CD14-positive monocyte (primary cell): ENCODE data around the gene FLOT2. TPM values are rescaled to one million over a fixed set of nuclear protein-coding genes. Genes with fewer than 3 reads are reported as not detected.
A peak's percentile ranks its signal among the peaks of the same experiment; 100 is the strongest.

ENCODE experiments used
- DNase-seq, 3 donors: peaks; one replicate each; pipeline ENCODE4 v3.0.0-alpha.2; 2011 to 2022
- H2AFZ ChIP-seq: 2 replicates; pipeline ENCODE4 v1.6.0; 2012; ENCODE audit warnings: mild to moderate bottlenecking, low read depth, low read length, inconsistent platforms; ENCODE audit not compliant: insufficient read depth, poor library complexity, severe bottlenecking
- H3K27ac ChIP-seq, 2 donors: 1 replicate in 1 of 2; 2 replicates in 1 of 2; pipeline ENCODE4 v1.5.1; 2012 to 2013; ENCODE audit warnings: low read length in 2 of 2, control low read depth in 1 of 2, inconsistent platforms in 1 of 2, low read depth in 1 of 2, mild to moderate bottlenecking in 1 of 2
- H3K27me3 ChIP-seq, 2 donors: one replicate each; pipeline versions ENCODE4 v1.6.0 to v1.6.1; 2011 to 2013; ENCODE audit warnings: low read length in 2 of 2; ENCODE audit not compliant: control insufficient read depth in 2 of 2, insufficient read depth in 2 of 2
- H3K36me3 ChIP-seq, 2 donors: replicated peaks in 1 of 2; 1 replicate in 1 of 2; 2 replicates in 1 of 2; pipeline versions ENCODE4 v1.5.1 to v1.6.1; 2012 to 2013; ENCODE audit warnings: low read length in 2 of 2, control low read depth in 1 of 2, inconsistent platforms in 1 of 2, mild to moderate bottlenecking in 1 of 2; ENCODE audit not compliant: insufficient read depth in 2 of 2, control insufficient read depth in 1 of 2
- H3K4me1 ChIP-seq, 2 donors: 1 replicate in 1 of 2; 2 replicates in 1 of 2; pipeline versions ENCODE4 v1.5.1 to v1.6.1; 2012 to 2013; ENCODE audit warnings: low read length in 2 of 2, control low read depth in 1 of 2, inconsistent platforms in 1 of 2, mild to moderate bottlenecking in 1 of 2, moderate library complexity in 1 of 2; ENCODE audit not compliant: insufficient read depth in 2 of 2, control insufficient read depth in 1 of 2
- H3K4me2 ChIP-seq: replicated peaks from 2 replicates; pipeline ENCODE3; 2012; ENCODE audit warnings: low read length, moderate library complexity, mild to moderate bottlenecking; ENCODE audit not compliant: poor library complexity, severe bottlenecking; ENCODE audit errors: extremely low read depth
- H3K4me3 ChIP-seq, 3 experiments: fragments of 200-600 bp in 1 of 3; sonication (generic) in 1 of 3; replicated peaks in 1 of 3; 1 replicate in 2 of 3; 2 replicates in 1 of 3; pipeline ENCODE4 v1.5.1; 2011 to 2013; ENCODE audit warnings: low read length in 3 of 3, mild to moderate bottlenecking in 3 of 3, control low read depth in 2 of 3, low read depth in 2 of 3, inconsistent platforms in 1 of 3, moderate library complexity in 1 of 3
- H3K79me2 ChIP-seq: 2 replicates; pipeline ENCODE4 v1.6.0; 2012; ENCODE audit warnings: mild to moderate bottlenecking, control low read depth, inconsistent platforms, low read length, moderate library complexity; ENCODE audit not compliant: insufficient read depth
- H3K9ac ChIP-seq: 2 replicates; pipeline ENCODE4 v1.6.0; 2017; ENCODE audit warnings: low read length, mild to moderate bottlenecking; ENCODE audit not compliant: insufficient read depth, poor library complexity, severe bottlenecking
- H3K9me3 ChIP-seq, 2 donors: replicated peaks in 1 of 2; 1 replicate in 1 of 2; 2 replicates in 1 of 2; pipeline versions ENCODE4 v1.5.1 to v1.6.1; 2012 to 2013; ENCODE audit warnings: low read length in 2 of 2, control low read depth in 1 of 2; ENCODE audit not compliant: control insufficient read depth in 1 of 2, insufficient read depth in 1 of 2
- H4K20me1 ChIP-seq: 2 replicates; pipeline ENCODE4 v1.6.0; 2012; ENCODE audit warnings: mild to moderate bottlenecking, low read length, control low read depth, moderate library complexity; ENCODE audit not compliant: insufficient read depth
- H3K27ac Mint-ChIP-seq, 7 donors: one replicate each; pipeline ENCODE4 v1.8.0; 2020; ENCODE audit warnings: mild to moderate bottlenecking in 7 of 7, mixed read lengths in 7 of 7, moderate library complexity in 6 of 7, inconsistent platforms in 2 of 7
- H3K27me3 Mint-ChIP-seq, 3 donors: one replicate each; pipeline ENCODE4 v1.8.0; 2021 to 2022; ENCODE audit warnings: low read depth in 3 of 3, mild to moderate bottlenecking in 3 of 3, mixed read lengths in 3 of 3, moderate library complexity in 3 of 3, inconsistent platforms in 1 of 3
- H3K36me3 Mint-ChIP-seq, 2 donors: one replicate each; pipeline ENCODE4 v1.8.0; 2020; ENCODE audit warnings: mixed read lengths in 2 of 2, inconsistent platforms in 1 of 2, mild to moderate bottlenecking in 1 of 2
- H3K4me1 Mint-ChIP-seq: one replicate; pipeline ENCODE4 v1.8.0; 2020; ENCODE audit warnings: mild to moderate bottlenecking, mixed read lengths
- H3K4me3 Mint-ChIP-seq, 2 donors: one replicate each; pipeline ENCODE4 v1.8.0; 2020; ENCODE audit warnings: mild to moderate bottlenecking in 2 of 2, mixed read lengths in 2 of 2, moderate library complexity in 1 of 2
- H3K9me3 Mint-ChIP-seq, 7 donors: one replicate each; pipeline ENCODE4 v1.8.0; 2020 to 2022; ENCODE audit warnings: mixed read lengths in 7 of 7, mild to moderate bottlenecking in 6 of 7, moderate library complexity in 6 of 7, inconsistent platforms in 2 of 7
- WGBS: methylation state at CpG from one replicate; pipeline ENCODE4 v1.1.5; 2013; ENCODE audit warnings: missing lambda C conversion rate; ENCODE audit not compliant: insufficient coverage; 5-methylcytosine and 5-hydroxymethylcytosine counted together
- intact Hi-C, 2 donors: fragments of 100-400 bp; cut with micrococcal nuclease; formaldehyde crosslinking; loops; one replicate each; pipeline versions ENCODE4 v1.15.0 to v1.15.1; 2023
- polyA plus RNA-seq, 3 donors: library from polyadenylated mRNA; depleted of rRNA in 1 of 3; unstranded in 2 of 3; stranded (reverse) in 1 of 3; fragments of 300-500 nt in 2 of 3; fragments of >200 nt in 1 of 3; fragmentation: Illumina TruSeq in 2 of 3; gene quantifications; 1 replicate in 2 of 3; 2 replicates in 1 of 3; pipeline ENCODE4 v1.2.3, GENCODE V29; 2012 to 2021
- TF ChIP-seq, protein P1 (sequence below): fragments of 200-600 bp; IDR thresholded peaks from one replicate; pipeline ENCODE4 v1.8.0; 2022; ENCODE audit warnings: antibody characterized with exemption, mild to moderate bottlenecking

Gene FLOT2
- polyA plus RNA-seq, 3 donors: 138 to 271 (median 244) TPM

DNA sequence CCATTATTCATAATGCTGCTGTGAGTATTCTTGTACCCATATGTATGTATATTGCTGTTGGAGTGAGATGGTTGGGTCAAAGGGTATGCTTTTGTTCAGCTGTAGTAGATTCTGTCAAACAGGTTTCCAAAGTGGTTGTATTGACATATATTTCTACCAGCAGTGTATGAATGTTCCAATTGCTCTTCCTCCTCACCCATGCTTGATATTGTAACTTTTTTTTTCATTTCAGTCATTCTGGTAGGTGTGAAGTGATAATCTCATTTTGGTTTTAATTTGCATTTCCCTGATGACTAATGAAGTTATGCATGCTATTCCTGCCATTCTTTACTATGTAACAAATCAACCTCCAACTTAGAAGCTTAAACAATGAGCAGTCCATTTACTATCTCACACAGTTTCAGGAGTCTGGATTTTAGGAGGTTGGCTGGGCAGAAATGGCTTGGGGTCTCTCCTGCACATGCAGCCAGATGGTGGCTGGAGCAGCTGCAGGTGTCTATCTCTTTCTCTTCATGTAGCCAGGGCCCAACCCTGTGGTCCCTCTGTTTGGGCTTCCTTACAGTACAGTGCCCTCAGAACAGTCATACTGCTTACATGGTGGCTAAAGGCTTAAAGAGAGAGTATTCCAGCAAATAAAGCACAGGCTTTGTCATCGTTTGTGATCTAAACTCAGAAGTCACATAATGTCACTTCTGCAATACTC lies 21.5 kb downstream of the FLOT2 start:
- TF ChIP-seq, protein P1, sequence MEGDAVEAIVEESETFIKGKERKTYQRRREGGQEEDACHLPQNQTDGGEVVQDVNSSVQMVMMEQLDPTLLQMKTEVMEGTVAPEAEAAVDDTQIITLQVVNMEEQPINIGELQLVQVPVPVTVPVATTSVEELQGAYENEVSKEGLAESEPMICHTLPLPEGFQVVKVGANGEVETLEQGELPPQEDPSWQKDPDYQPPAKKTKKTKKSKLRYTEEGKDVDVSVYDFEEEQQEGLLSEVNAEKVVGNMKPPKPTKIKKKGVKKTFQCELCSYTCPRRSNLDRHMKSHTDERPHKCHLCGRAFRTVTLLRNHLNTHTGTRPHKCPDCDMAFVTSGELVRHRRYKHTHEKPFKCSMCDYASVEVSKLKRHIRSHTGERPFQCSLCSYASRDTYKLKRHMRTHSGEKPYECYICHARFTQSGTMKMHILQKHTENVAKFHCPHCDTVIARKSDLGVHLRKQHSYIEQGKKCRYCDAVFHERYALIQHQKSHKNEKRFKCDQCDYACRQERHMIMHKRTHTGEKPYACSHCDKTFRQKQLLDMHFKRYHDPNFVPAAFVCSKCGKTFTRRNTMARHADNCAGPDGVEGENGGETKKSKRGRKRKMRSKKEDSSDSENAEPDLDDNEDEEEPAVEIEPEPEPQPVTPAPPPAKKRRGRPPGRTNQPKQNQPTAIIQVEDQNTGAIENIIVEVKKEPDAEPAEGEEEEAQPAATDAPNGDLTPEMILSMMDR: no peak
- Histone ChIP-seq H3K27me3 (no peaks in the 10 kb centered on the region), H3K4me2 (no peak overlapping the region), H3K36me3 (peaks cover 24 to 32% of the 10 kb centered on the region in 2 donors), H3K27ac (no peak overlapping the region), H4K20me1 (peaks cover 23% of the 10 kb centered on the region), H3K9me3 (no peaks in the 10 kb centered on the region), H3K4me1 (no peaks in the 10 kb centered on the region), H3K79me2 (no peaks in the 10 kb centered on the region), H2AFZ (no peak overlapping the region), H3K9ac (no peak overlapping the region), H3K4me3 (no peak overlapping the region)
- no peak overlapping the region for H3K4me3 Mint-ChIP-seq
- intact Hi-C loops: no loop called here
- peaks cover 1% of the 10 kb centered on the region for H3K4me1 Mint-ChIP-seq
- DNase-seq: no peak
- H3K36me3 Mint-ChIP-seq: peaks cover 29% of the 10 kb centered on the region in 2 donors
- peaks cover 0 to 2% (median 0%) of the 10 kb centered on the region in 7 donors for H3K9me3 Mint-ChIP-seq
- H3K27me3 Mint-ChIP-seq: peaks cover 0 to 5% (median 0%) of the 10 kb centered on the region in 3 donors
- peak overlapping the region in 1 of 7 donors; percentile 9 for H3K27ac Mint-ChIP-seq
- no CpG with 5 or more reads among the region's 1 CpG for WGBS

DNA sequence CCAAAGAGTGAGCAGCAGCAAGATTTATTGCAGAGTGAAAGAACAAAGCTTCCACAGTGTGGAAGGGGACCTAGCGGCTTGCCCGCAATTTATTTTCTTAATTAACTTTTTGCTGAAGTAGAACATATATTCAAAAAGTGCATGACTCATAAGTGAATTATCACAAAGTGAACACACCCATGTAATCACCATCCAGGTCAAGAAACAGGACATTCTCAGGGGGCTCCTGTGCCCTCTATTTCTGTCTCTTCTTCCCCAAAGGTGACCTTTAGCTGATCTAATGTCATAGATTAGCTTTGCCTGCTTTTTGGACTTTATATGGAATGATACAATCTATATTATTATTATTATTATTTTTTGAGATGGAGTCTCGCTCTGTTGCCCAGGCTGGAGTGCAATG lies 22.8 kb downstream of the FLOT2 start:
- no CpG with 5 or more reads among the region's 3 CpGs for WGBS
- H3K36me3 ChIP-seq: peaks cover 11 to 20% of the 10 kb centered on the region in 2 donors
- no peaks in the 10 kb centered on the region for H3K9me3 ChIP-seq
- Mint-ChIP-seq H3K4me3 (no peak overlapping the region), H3K4me1 (peaks cover 3% of the 10 kb centered on the region), H3K27ac (no peak overlapping the region), H3K27me3 (peaks cover 0 to 5% (median 0%) of the 10 kb centered on the region in 3 donors), H3K9me3 (peaks cover 0 to 2% (median 0%) of the 10 kb centered on the region in 7 donors), H3K36me3 (peaks cover 16 to 17% of the 10 kb centered on the region in 2 donors)
- no peaks in the 10 kb centered on the region for H3K79me2 ChIP-seq
- H3K4me1 ChIP-seq: no peaks in the 10 kb centered on the region
- intact Hi-C loops: no loop called here
- peaks cover 10% of the 10 kb centered on the region for H4K20me1 ChIP-seq
- no peak overlapping the region for H3K4me2 ChIP-seq
- no peak for DNase-seq
- H3K4me3 ChIP-seq: no peak overlapping the region
- no peaks in the 10 kb centered on the region for H3K27me3 ChIP-seq
- H3K27ac ChIP-seq: no peak overlapping the region
- no peak overlapping the region for H3K9ac ChIP-seq
- no peak overlapping the region for H2AFZ ChIP-seq
- TF ChIP-seq, protein P1: no peak
